CD4-positive, CD25-positive, alpha-beta regulatory T cell (primary cell): Measurements from ENCODE around the gene ANO3. TPM values are rescaled to one million over a fixed set of nuclear protein-coding genes. Genes with fewer than 3 reads are reported as not detected.

Experiments
- ATAC-seq, 2 donors: fragments of 150-1000 bp; cut with Tn5 transposase; one replicate each; pipeline ENCODE4 v1.10.0; 2021; ENCODE audit warnings: low read depth in 2 of 2, moderate number of reproducible peaks in 2 of 2, moderate library complexity in 1 of 2
- DNase-seq, 3 donors: peaks; one replicate each; pipeline versions ENCODE4 v3.0.0 to v3.0.0-alpha.2; 2012 to 2022; ENCODE audit warnings: mixed read lengths in 1 of 3
- H3K27ac ChIP-seq: one replicate; pipeline ENCODE4 v1.7.0; 2013; ENCODE audit warnings: mild to moderate bottlenecking, low read length; ENCODE audit not compliant: insufficient read depth, poor library complexity, severe bottlenecking
- H3K27me3 ChIP-seq: one replicate; pipeline ENCODE4 v1.7.0; 2013; ENCODE audit warnings: low read length; ENCODE audit not compliant: control insufficient read depth, insufficient read depth
- H3K36me3 ChIP-seq: one replicate; pipeline ENCODE4 v1.7.0; 2013; ENCODE audit warnings: mild to moderate bottlenecking, low read length, moderate library complexity; ENCODE audit not compliant: control insufficient read depth, insufficient read depth
- H3K4me1 ChIP-seq: 2 replicates; pipeline ENCODE4 v1.7.0; 2013; ENCODE audit warnings: mild to moderate bottlenecking, low read length; ENCODE audit not compliant: insufficient read depth, control insufficient read depth, poor library complexity, severe bottlenecking
- H3K4me3 ChIP-seq: one replicate; pipeline ENCODE4 v1.7.0; 2013; ENCODE audit warnings: low read depth, mild to moderate bottlenecking, low read length, moderate library complexity
- H3K9me3 ChIP-seq, 2 experiments: 1 replicate in 1 of 2; 2 replicates in 1 of 2; pipeline ENCODE4 v1.7.0; 2013; ENCODE audit warnings: low read length in 2 of 2, mild to moderate bottlenecking in 1 of 2, moderate library complexity in 1 of 2; ENCODE audit not compliant: control insufficient read depth in 2 of 2
- H3K27ac Mint-ChIP-seq, 3 donors: one replicate each; pipeline ENCODE4 v1.8.0; 2020 to 2022; ENCODE audit warnings: mild to moderate bottlenecking in 3 of 3, mixed read lengths in 3 of 3, moderate library complexity in 2 of 3
- H3K27me3 Mint-ChIP-seq: one replicate; pipeline ENCODE4 v1.8.0; 2022; ENCODE audit warnings: mild to moderate bottlenecking, mixed read lengths
- H3K36me3 Mint-ChIP-seq: one replicate; pipeline ENCODE4 v1.8.0; 2020; ENCODE audit warnings: mixed read lengths
- H3K4me1 Mint-ChIP-seq, 4 donors: one replicate each; pipeline ENCODE4 v1.8.0; 2020 to 2022; ENCODE audit warnings: mixed read lengths in 4 of 4, mild to moderate bottlenecking in 1 of 4
- H3K4me3 Mint-ChIP-seq, 4 donors: one replicate each; pipeline ENCODE4 v1.8.0; 2020 to 2022; ENCODE audit warnings: mild to moderate bottlenecking in 4 of 4, mixed read lengths in 4 of 4, moderate library complexity in 3 of 4
- H3K9me3 Mint-ChIP-seq, 7 donors: one replicate each; pipeline ENCODE4 v1.8.0; 2020 to 2022; ENCODE audit warnings: mixed read lengths in 7 of 7, mild to moderate bottlenecking in 3 of 7, moderate library complexity in 2 of 7
- polyA plus RNA-seq, 4 donors: library from polyadenylated mRNA; unstranded; fragments of 300-500 nt; fragmentation: Illumina TruSeq; gene quantifications; one replicate each; pipeline ENCODE4 v1.2.3, GENCODE V29; 2021
- total RNA-seq: library from RNA; stranded (reverse); gene quantifications from one replicate; pipeline ENCODE4 v1.2.3, GENCODE V29; 2022

Gene ANO3
- total and polyA plus RNA-seq, 5 donors from 2014 or later: not detected

DNA sequence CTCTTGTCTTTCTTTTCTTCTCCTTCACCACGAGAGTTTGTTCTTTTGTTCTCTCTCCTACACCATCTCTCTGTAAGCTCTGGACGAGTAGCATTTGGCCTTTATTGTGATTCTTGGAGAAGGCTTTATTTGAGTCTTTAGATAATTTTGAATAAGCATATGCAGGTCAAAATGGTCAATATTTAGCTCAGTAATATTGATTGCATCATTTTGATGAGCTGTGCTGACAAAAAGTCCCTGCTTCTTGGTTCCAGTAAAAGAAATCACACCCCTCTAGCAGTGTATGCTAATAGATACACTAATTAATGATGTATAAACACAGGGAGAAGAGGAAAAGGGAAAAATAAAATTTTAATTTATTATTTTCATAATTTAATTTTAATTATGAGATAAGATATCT is 266.0 kb downstream of the ANO3 start:
- Mint-ChIP-seq H3K4me3 (peak overlapping the region in 1 of 4 donors; percentile 79), H3K27ac (no peak overlapping the region), H3K9me3 (peaks cover 0 to 29% (median 9%) of the 10 kb centered on the region in 7 donors), H3K36me3 (no peaks in the 10 kb centered on the region), H3K27me3 (no peaks in the 10 kb centered on the region), H3K4me1 (no peaks in the 10 kb centered on the region)
- H3K27me3 ChIP-seq: no peaks in the 10 kb centered on the region
- DNase-seq: no peak
- H3K4me1 ChIP-seq: no peaks in the 10 kb centered on the region
- no peak overlapping the region for H3K4me3 ChIP-seq
- no peaks in the 10 kb centered on the region for H3K36me3 ChIP-seq
- H3K27ac ChIP-seq: no peak overlapping the region
- ATAC-seq: no peak
- no peaks in the 10 kb centered on the region for H3K9me3 ChIP-seq

- Histone ChIP-seq H3K27ac (no peak overlapping the region), H3K9me3 (no peaks in the 10 kb centered on the region), H3K4me3 (no peak overlapping the region), H3K36me3 (no peaks in the 10 kb centered on the region), H3K27me3 (no peaks in the 10 kb centered on the region), H3K4me1 (no peaks in the 10 kb centered on the region)
- Mint-ChIP-seq H3K4me3 (no peak overlapping the region), H3K27me3 (no peaks in the 10 kb centered on the region), H3K4me1 (no peaks in the 10 kb centered on the region), H3K27ac (peak overlapping the region in 1 of 3 donors; percentile 21), H3K9me3 (peaks cover 0 to 23% (median 8%) of the 10 kb centered on the region in 7 donors), H3K36me3 (no peaks in the 10 kb centered on the region)
- no peak for ATAC-seq
- no peak for DNase-seq
Measured at GRCh38 chr11:26599425-26599824, 267.5 kb downstream of the ANO3 start.

DNA sequence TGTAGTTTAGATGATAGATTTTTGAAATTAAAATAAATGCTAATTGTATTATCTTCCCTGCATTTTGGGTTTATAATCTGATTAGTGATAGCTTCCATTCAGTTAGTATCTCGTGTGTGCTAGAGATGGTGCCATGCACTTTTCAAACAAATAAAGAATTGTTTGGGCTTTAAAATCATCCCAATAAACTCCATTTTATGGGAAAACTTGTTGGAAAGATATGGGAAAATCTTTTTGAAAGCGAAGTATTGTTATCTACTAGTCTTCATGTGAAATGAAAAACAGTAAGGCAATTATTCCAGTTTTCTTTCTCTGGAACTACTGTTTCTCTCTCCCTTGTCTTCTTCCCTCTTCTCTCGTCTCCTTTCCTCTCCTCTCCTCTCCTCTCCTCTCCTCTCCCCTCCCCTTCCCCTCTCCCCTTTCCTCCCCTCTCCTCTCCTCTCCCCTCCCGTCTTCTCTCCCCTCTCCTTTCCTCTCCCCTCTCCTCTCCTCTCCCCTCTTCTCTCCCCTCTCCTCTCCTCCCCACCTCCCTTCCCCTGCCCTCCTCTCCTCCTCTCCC is 268.0 kb downstream of the ANO3 start:
- peaks cover 1 to 25% (median 10%) of the 10 kb centered on the region in 7 donors for H3K9me3 Mint-ChIP-seq

DNA sequence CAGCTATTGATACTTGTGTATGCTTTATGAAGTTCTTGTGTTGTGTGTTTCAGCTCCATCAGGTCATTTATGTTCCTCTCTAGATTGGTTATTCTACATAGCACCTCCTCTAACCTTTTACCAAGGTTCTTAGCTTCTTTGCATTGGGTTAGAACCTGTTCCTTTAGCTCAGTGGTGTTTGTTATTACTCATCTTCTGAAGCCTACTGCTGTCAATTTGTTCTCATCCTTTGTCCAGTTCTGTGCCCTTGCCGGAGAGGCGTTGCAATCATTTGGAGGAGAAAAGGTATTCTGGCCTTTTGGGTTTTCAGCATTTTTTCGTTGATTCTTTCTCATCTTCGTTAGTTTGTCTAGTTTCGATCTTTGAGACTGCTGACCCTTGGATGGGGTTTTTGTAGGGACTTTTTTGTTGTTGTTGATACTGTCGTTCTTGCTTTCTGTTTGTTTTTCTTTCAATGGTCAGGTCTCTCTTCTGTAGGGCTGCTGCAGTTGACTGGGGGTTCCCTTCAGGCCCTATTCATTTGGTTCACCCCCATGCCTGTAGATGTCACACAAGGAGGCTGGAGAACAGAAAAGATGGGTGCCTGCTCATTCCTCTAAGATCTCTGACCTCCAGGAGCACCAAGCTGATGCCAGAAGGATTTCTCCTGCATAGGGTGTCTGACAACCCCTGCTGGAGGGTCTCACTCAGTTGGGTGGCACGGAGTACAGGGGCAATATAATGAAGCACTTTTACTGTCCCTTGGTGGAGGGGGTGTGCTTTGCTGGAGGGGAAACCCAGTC is 276.0 kb downstream of the ANO3 start:
- no peaks in the 10 kb centered on the region for H3K27me3 Mint-ChIP-seq
- H3K27ac ChIP-seq: no peak overlapping the region
- H3K27me3 ChIP-seq: no peaks in the 10 kb centered on the region
- peaks cover 0 to 2% of the 10 kb centered on the region in 2 experiments for H3K9me3 ChIP-seq
- no peaks in the 10 kb centered on the region for H3K36me3 ChIP-seq
- ATAC-seq (no peak), DNase-seq (no peak)
- no peak overlapping the region for H3K27ac Mint-ChIP-seq
- H3K36me3 Mint-ChIP-seq: no peaks in the 10 kb centered on the region
- H3K4me1 Mint-ChIP-seq: no peaks in the 10 kb centered on the region
- no peak overlapping the region for H3K4me3 Mint-ChIP-seq
- peaks cover 1 to 58% (median 10%) of the 10 kb centered on the region in 7 donors for H3K9me3 Mint-ChIP-seq
- H3K4me1 ChIP-seq: no peaks in the 10 kb centered on the region
- no peak overlapping the region for H3K4me3 ChIP-seq

More for the DNA sequence above, 268.0 kb downstream of the ANO3 start:
- Mint-ChIP-seq H3K4me1 (no peaks in the 10 kb centered on the region), H3K4me3 (no peak overlapping the region), H3K36me3 (no peaks in the 10 kb centered on the region), H3K27me3 (no peaks in the 10 kb centered on the region), H3K27ac (peak overlapping the region in 1 of 3 donors; percentile 21)
- no peak for DNase-seq
- H3K4me3 ChIP-seq: no peak overlapping the region
- H3K36me3 ChIP-seq: no peaks in the 10 kb centered on the region
- ATAC-seq: no peak
- H3K27ac ChIP-seq: no peak overlapping the region
- no peaks in the 10 kb centered on the region for H3K9me3 ChIP-seq
- H3K27me3 ChIP-seq: no peaks in the 10 kb centered on the region
- H3K4me1 ChIP-seq: no peaks in the 10 kb centered on the region

- Histone ChIP-seq H3K4me3 (no peak overlapping the region), H3K27me3 (no peaks in the 10 kb centered on the region), H3K36me3 (no peaks in the 10 kb centered on the region), H3K27ac (no peak overlapping the region), H3K4me1 (no peaks in the 10 kb centered on the region), H3K9me3 (peaks cover 0 to 2% of the 10 kb centered on the region in 2 experiments)
- H3K9me3 Mint-ChIP-seq: peaks cover 1 to 62% (median 13%) of the 10 kb centered on the region in 7 donors
- no peak overlapping the region for H3K4me3 Mint-ChIP-seq
- H3K27me3 Mint-ChIP-seq: no peaks in the 10 kb centered on the region
- H3K36me3 Mint-ChIP-seq: no peaks in the 10 kb centered on the region
- H3K4me1 Mint-ChIP-seq: no peaks in the 10 kb centered on the region
- no peak overlapping the region for H3K27ac Mint-ChIP-seq
- no peak for DNase-seq
- ATAC-seq: no peak
Measured at GRCh38 chr11:26608507-26609146, 276.7 kb downstream of the ANO3 start.

DNA sequence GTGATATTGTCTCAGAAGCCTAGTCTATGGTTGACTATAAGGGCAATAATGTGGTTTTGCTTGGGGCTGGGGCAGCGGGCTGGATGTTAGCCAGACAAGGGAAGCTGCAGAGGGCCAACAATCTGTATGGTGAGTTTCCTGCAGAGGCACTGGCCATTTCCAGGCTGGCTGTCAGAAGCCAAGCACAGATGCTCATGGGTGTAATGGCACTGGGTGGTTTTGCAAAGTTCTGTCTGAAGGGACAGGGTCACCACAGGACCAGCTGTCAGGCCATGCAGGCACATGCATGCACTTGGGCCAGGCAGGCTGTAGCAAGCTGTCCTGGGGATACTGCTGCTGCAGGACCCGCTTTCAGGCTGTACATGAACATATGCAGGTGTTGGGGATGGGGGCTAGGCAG is 281.8 kb downstream of the ANO3 start:
- ATAC-seq: no peak
- H3K27me3 Mint-ChIP-seq: no peaks in the 10 kb centered on the region

GRCh38 chr11:26618441-26618840 is 286.5 kb downstream of the ANO3 start:
- no peak for ATAC-seq

More for the DNA sequence above, 281.8 kb downstream of the ANO3 start:
- Histone ChIP-seq H3K4me1 (no peaks in the 10 kb centered on the region), H3K9me3 (peaks cover 0 to 3% of the 10 kb centered on the region in 2 experiments), H3K4me3 (no peak overlapping the region), H3K27ac (no peak overlapping the region), H3K27me3 (no peaks in the 10 kb centered on the region), H3K36me3 (no peaks in the 10 kb centered on the region)
- Mint-ChIP-seq H3K4me3 (no peak overlapping the region), H3K36me3 (no peaks in the 10 kb centered on the region), H3K27ac (no peak overlapping the region), H3K4me1 (no peaks in the 10 kb centered on the region), H3K9me3 (peaks cover 0 to 35% (median 8%) of the 10 kb centered on the region in 7 donors)
- no peak for DNase-seq

More at GRCh38 chr11:26618441-26618840, 286.5 kb downstream of the ANO3 start:
- no peaks in the 10 kb centered on the region for H3K27me3 ChIP-seq
- no peak overlapping the region for H3K4me3 ChIP-seq
- H3K4me1 ChIP-seq: no peaks in the 10 kb centered on the region
- peaks cover 0 to 2% of the 10 kb centered on the region in 2 experiments for H3K9me3 ChIP-seq
- Mint-ChIP-seq H3K9me3 (peaks cover 0 to 11% (median 2%) of the 10 kb centered on the region in 7 donors), H3K4me1 (no peaks in the 10 kb centered on the region), H3K27ac (no peak overlapping the region), H3K4me3 (no peak overlapping the region), H3K36me3 (no peaks in the 10 kb centered on the region), H3K27me3 (no peaks in the 10 kb centered on the region)
- H3K36me3 ChIP-seq: no peaks in the 10 kb centered on the region
- H3K27ac ChIP-seq: no peak overlapping the region
- no peak for DNase-seq
